Measurements from ENCODE around the gene LUM. TPM values are rescaled to one million over a fixed set of nuclear protein-coding genes. Genes with fewer than 3 reads are reported as not detected.

The LUM gene
- not detected for total RNA-seq
- not detected for polyA plus RNA-seq
- total RNA-seq = 0 to 0.17 (median 0) reads per million in 6 experiments

DNA sequence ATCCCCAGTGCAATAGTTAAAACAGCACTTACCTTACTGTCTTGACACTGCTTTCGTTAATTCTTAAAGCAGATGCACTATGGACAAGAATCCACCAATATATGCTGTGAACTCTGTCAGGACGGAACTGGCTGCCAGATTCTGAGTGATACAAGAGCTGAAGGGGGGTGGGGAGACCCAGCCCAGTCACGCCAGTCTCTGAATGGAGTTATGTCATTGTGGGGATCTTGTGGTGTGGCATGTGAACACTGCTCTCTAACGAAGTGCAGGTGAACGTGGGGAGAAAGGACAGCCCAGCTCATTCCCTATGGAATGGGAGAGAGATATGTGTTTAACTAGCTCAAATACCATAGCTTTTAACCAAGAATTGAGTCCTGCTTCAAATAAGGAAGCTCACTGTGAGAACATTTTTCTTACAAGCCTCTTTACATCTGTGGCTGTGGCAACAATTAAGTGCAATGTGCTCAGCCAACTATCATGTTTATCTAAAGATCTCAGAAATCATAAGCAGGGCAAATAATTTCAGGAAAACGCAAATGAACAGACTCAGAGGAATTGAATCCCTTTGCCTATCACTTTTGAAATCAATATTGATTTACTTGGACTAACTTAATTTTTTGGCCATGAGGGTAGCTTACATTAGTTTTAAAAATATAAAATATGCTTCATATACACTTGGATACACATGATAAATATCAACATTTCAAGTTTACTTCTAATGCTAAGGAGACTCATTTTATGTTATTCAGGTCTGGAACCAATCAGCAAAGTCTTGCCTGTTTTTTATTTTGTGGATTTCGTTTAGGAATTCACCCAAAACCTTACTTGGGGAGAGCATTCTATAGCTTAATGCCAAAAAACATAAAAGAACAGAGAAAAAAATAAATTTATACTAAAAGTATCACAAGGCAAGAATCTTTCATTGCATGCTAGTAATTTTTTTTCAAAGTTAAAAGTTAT lies at the start of gene LUM:
Gene LUM, minus strand, starts transcription at position 129 of the 960 bp plus-strand sequence. CDS start 2,515 bp downstream, outside the sequence.
- Mint-ChIP-seq H3K4me3 (no peak within 1 kb of the TSS), H3K27ac (no peak within 1 kb of the TSS), H3K36me3 (no peaks in the 10 kb centered on the region), H3K9me3 (peaks cover 0 to 2% (median 0%) of the 10 kb centered on the region in 9 donors), H3K27me3 (peaks cover 0 to 3% (median 0%) of the 10 kb centered on the region in 5 donors), H3K4me1 (no peaks in the 10 kb centered on the region)
- POLR2A ChIA-PET = no interaction called here
- no peak for DNase-seq
- no peak for ATAC-seq

DNA sequence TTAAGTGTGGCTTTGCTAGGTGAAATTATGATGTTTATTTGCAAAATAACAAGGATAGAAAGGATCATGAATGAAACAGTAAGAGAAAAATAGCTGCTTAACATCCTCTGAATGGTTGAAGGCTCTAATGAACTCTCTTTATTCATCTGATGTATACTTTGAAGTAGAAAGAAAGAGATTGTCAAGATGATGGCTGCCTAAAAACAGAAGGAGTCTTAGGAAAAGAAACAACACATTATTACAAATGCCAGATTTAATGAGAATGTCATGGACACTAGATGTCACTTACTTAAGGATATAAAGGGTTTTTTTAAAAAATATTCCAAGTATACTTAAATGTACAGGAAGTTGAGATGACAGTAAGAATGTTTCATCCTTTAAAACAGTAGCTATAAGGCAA lies 49.7 kb upstream of the LUM start:
- DNase-seq (no peak), ATAC-seq (no peak)
- no peaks in the 10 kb centered on the region for H3K36me3 Mint-ChIP-seq
- POLR2A ChIA-PET = no interaction called here
- no peaks in the 10 kb centered on the region for H3K4me1 Mint-ChIP-seq
- no peak overlapping the region for H3K4me3 Mint-ChIP-seq
- no peak overlapping the region for H3K27ac Mint-ChIP-seq
- H3K9me3 Mint-ChIP-seq = peaks cover 0 to 2% (median 0%) of the 10 kb centered on the region in 9 donors
- peaks cover 0 to 13% (median 6%) of the 10 kb centered on the region in 5 donors for H3K27me3 Mint-ChIP-seq

DNA sequence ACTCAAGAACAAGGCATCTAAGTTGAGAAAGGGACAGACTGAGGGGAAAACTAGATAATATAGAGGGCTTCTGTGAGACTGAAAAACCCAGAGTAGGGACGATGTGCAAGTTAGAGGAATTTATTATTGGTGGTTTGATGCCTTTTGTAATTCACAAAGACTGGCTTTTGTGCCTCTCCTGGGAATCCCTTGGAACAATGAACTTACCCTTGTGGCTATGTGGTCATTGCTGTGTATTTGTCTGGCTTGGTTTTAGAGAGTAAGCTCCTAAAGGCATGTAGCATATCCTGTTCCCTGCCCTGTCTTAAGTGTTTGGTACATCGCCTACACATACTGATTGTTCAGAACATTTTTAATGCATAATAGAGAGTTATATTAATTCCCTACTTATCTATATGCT lies 44.7 kb upstream of the LUM start:
- no peak for ATAC-seq

GRCh38 chr12:91154131-91154530 lies 42.8 kb upstream of the LUM start:
- Mint-ChIP-seq H3K27me3 (peaks cover 0 to 9% (median 3%) of the 10 kb centered on the region in 5 donors), H3K4me3 (no peak overlapping the region), H3K36me3 (no peaks in the 10 kb centered on the region), H3K27ac (no peak overlapping the region), H3K9me3 (no peaks in the 10 kb centered on the region), H3K4me1 (no peaks in the 10 kb centered on the region)
- POLR2A ChIA-PET = no interaction called here
- ATAC-seq = no peak
- DNase-seq = no peak

More for the DNA sequence above, 44.7 kb upstream of the LUM start:
- POLR2A ChIA-PET = no interaction called here
- H3K4me3 Mint-ChIP-seq = no peak overlapping the region
- DNase-seq = peak in 1 of 10 donors; percentile 34
- no peaks in the 10 kb centered on the region for H3K36me3 Mint-ChIP-seq
- no peaks in the 10 kb centered on the region for H3K4me1 Mint-ChIP-seq
- peaks cover 0 to 9% (median 2%) of the 10 kb centered on the region in 5 donors for H3K27me3 Mint-ChIP-seq
- no peak overlapping the region for H3K27ac Mint-ChIP-seq
- no peaks in the 10 kb centered on the region for H3K9me3 Mint-ChIP-seq

GRCh38 chr12:91144053-91144452 lies 32.8 kb upstream of the LUM start:
- Mint-ChIP-seq H3K27me3 (peaks cover 1 to 13% (median 11%) of the 10 kb centered on the region in 5 donors), H3K27ac (no peak overlapping the region), H3K4me1 (no peaks in the 10 kb centered on the region), H3K36me3 (no peaks in the 10 kb centered on the region), H3K9me3 (peaks cover 0 to 2% (median 0%) of the 10 kb centered on the region in 9 donors), H3K4me3 (no peak overlapping the region)
- POLR2A ChIA-PET = no interaction called here
- no peak for ATAC-seq
- no peak for DNase-seq

- no peak for ATAC-seq
- no peak for DNase-seq
- H3K27ac Mint-ChIP-seq = no peak overlapping the region
- no peak overlapping the region for H3K4me3 Mint-ChIP-seq
- POLR2A ChIA-PET = no interaction called here
- H3K4me1 Mint-ChIP-seq = no peaks in the 10 kb centered on the region
- H3K9me3 Mint-ChIP-seq = peaks cover 0 to 2% (median 0%) of the 10 kb centered on the region in 9 donors
- H3K27me3 Mint-ChIP-seq = peaks cover 1 to 13% (median 11%) of the 10 kb centered on the region in 5 donors
- H3K36me3 Mint-ChIP-seq = no peaks in the 10 kb centered on the region
Observed at GRCh38 chr12:91143206-91143605, 31.9 kb upstream of the LUM start.

DNA sequence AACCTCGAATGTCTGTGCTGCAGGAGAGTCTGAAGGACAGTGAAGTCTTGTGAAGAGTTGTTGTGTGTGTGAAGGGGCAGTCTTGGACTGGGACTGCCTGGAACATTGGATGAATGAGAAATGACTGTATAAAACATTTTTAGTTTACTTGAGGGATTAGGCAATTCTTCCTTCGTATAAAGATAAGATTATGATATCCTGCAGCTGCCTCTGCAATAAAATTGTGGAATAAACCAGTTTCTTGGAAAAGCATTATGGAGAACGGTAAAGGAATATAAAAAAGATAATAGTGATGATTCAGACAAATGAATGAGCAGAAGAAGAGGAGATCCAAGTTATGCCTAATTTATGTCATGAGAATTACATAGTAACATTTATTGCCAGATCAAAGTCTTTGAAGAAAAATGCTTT lies 30.9 kb upstream of the LUM start:
- H3K27me3 Mint-ChIP-seq = peaks cover 1 to 16% (median 13%) of the 10 kb centered on the region in 5 donors
- POLR2A ChIA-PET = no interaction called here
- peaks cover 0 to 4% (median 0%) of the 10 kb centered on the region in 9 donors for H3K9me3 Mint-ChIP-seq
- DNase-seq = no peak
- no peaks in the 10 kb centered on the region for H3K4me1 Mint-ChIP-seq
- no peaks in the 10 kb centered on the region for H3K36me3 Mint-ChIP-seq
- ATAC-seq = no peak
- no peak overlapping the region for H3K27ac Mint-ChIP-seq
- H3K4me3 Mint-ChIP-seq = no peak overlapping the region

DNA sequence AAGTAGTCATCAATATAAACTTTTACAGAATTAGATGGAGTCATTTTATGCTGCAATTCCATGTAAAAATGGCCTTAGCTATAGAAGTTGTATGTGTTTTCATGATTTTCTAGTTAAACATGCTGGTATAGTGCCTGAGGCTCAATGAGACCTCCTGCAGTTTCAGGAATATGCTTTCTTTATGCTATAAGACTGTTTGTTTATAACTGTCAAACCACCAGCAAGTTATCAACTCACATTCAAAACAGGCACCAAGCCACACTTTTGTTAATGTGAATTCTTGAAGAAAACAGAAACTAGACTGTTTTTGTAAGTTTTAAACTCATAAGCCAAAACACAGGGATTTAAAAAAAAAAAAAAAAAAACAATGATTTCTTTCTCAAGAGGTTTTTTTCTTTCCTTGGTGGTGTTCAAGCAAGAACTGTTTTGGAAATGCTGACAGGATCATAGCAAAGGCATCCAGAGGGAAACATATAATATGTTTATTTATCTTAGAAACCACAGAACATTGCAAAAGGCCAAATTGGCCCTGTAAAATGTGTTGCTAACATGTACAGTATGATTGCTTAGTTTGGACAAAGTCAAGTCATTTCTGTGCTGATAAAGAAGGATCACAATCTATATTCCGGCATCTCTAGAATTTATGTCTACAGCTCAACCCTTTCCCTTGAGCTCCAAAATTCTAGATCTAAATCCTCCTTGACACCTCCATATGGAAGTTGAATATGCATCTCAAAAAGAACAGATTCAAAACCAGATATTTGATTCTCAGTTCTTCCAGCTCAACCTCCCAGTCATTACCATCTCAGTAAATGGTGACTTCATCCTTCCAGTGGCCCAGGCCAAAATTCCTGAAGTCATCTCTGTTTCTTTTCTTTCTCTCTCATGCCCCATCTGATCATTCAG lies 29.0 kb upstream of the LUM start:
- peaks cover 0 to 6% (median 0%) of the 10 kb centered on the region in 9 donors for H3K9me3 Mint-ChIP-seq
- no peak overlapping the region for H3K27ac Mint-ChIP-seq
- POLR2A ChIA-PET = no interaction called here
- no peaks in the 10 kb centered on the region for H3K36me3 Mint-ChIP-seq
- H3K4me3 Mint-ChIP-seq = no peak overlapping the region
- ATAC-seq (no peak), DNase-seq (no peak)
- peaks cover 1 to 15% (median 13%) of the 10 kb centered on the region in 5 donors for H3K27me3 Mint-ChIP-seq
- H3K4me1 Mint-ChIP-seq = no peaks in the 10 kb centered on the region

GRCh38 chr12:91139286-91139685 lies 28.0 kb upstream of the LUM start:
- POLR2A ChIA-PET = no interaction called here
- no peak for ATAC-seq
- H3K4me3 Mint-ChIP-seq = no peak overlapping the region

DNA sequence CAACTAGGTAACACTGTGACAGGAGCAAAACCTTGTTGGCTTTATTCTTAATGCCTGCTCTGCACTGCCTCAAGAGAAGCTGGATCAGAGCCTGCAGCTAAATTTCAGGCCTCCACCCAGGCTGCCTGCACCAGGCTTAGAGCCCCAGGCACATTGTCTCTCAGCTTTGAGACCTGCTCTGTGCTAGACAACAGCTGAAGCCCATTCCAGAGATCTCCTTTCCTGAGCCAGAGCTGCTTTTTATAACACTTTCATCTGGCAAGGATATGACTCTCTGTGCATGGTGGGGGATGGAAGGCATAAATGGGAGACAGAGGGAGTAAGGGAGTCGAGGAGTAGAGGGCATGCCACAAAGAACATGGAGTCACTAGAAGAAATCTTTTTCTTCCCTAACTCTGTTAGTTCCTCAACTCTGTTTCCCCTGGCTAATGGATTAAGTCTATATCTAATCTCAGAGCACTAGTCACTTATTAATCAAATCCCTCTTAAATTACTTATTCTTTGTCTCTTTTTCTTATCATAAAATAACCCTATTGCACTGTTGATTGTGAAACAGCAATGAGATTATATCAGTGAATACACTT lies 27.1 kb upstream of the LUM start:
- DNase-seq (no peak), ATAC-seq (no peak)
- peaks cover 0 to 8% (median 0%) of the 10 kb centered on the region in 9 donors for H3K9me3 Mint-ChIP-seq
- H3K27ac Mint-ChIP-seq = no peak overlapping the region
- no peaks in the 10 kb centered on the region for H3K4me1 Mint-ChIP-seq
- POLR2A ChIA-PET = no interaction called here
- peaks cover 1 to 17% (median 13%) of the 10 kb centered on the region in 5 donors for H3K27me3 Mint-ChIP-seq
- no peaks in the 10 kb centered on the region for H3K36me3 Mint-ChIP-seq
- H3K4me3 Mint-ChIP-seq = no peak overlapping the region

More at GRCh38 chr12:91139286-91139685, 28.0 kb upstream of the LUM start:
- no peaks in the 10 kb centered on the region for H3K36me3 Mint-ChIP-seq
- DNase-seq = no peak
- peaks cover 1 to 17% (median 13%) of the 10 kb centered on the region in 5 donors for H3K27me3 Mint-ChIP-seq
- no peaks in the 10 kb centered on the region for H3K4me1 Mint-ChIP-seq
- no peak overlapping the region for H3K27ac Mint-ChIP-seq
- H3K9me3 Mint-ChIP-seq = peaks cover 0 to 8% (median 0%) of the 10 kb centered on the region in 9 donors

DNA sequence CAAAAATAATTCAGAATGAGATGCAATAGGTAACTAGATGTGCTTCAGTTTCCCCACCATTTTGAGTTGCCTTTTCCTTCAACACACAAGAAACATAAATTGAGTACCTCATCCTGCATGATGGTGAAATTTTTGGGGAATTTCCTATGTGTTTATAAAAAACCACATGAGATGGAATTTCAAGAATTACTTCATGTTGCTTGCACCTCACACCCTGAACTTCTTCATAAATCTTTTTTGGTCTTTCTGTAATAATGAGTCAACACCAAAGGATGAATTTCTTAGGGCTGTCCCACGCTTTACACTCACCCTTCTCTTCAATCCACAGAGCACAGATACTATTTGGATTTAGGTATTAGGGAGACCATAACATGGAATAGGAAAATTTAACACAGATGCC lies 22.6 kb upstream of the LUM start:
- Mint-ChIP-seq H3K4me1 (no peaks in the 10 kb centered on the region), H3K4me3 (no peak overlapping the region), H3K27me3 (peaks cover 0 to 15% (median 4%) of the 10 kb centered on the region in 5 donors), H3K36me3 (no peaks in the 10 kb centered on the region), H3K9me3 (peaks cover 0 to 8% (median 0%) of the 10 kb centered on the region in 9 donors), H3K27ac (no peak overlapping the region)
- POLR2A ChIA-PET = no interaction called here
- no peak for ATAC-seq
- DNase-seq = no peak

DNA sequence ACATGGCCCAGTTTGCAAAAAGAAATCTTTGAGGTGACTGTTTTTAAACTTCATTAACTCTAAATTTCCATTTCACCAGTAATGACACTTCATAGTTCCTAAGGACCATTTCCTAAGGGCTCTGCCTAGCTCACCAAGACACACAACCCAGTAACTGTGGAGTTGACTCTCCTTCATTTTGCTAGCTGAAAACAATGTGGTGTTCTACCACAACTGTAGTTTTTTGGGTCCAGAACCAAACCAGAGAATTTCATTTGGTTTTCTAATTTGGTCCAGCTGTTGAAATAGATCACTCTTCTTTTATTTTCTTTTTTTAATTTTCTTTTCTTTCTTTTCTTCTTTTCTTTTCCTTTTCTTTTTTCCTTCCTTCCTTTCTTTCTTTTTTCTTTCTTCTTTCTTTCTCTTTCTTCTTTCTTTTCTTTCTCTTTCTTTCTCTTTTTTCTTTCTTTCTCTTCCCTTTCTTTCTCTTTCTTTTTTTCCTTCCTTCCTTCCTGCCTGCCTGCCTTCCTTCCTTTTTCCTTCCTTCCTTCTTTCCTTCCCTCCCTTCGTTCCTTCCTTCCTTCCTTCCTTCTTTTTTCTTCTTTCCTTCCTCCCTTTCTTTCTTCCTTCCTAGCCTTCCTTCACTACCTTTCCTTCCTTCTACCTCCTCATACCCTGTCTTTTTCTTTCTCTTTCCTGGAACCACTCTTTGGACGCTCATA lies 18.5 kb upstream of the LUM start:
- H3K9me3 Mint-ChIP-seq = peaks cover 0 to 5% (median 0%) of the 10 kb centered on the region in 9 donors
- DNase-seq (no peak), ATAC-seq (no peak)
- no peaks in the 10 kb centered on the region for H3K4me1 Mint-ChIP-seq
- H3K27ac Mint-ChIP-seq = no peak overlapping the region
- no peak overlapping the region for H3K4me3 Mint-ChIP-seq
- H3K27me3 Mint-ChIP-seq = peaks cover 0 to 8% (median 3%) of the 10 kb centered on the region in 5 donors
- no peaks in the 10 kb centered on the region for H3K36me3 Mint-ChIP-seq
- POLR2A ChIA-PET = no interaction called here
